Spleen (tissue), 11 donors: ENCODE measurements around the gene CASP9. TPM values are rescaled to one million over a fixed set of nuclear protein-coding genes. Genes with fewer than 3 reads are reported as not detected.

Experiments
- DNase-seq: peaks from one replicate; pipeline ENCODE4 v3.0.0-alpha.2; 2020
- H3K27ac ChIP-seq, 8 donors: fragments of 200-600 bp; sonication (generic) in 7 of 8; 1 replicate in 4 of 8; 2 replicates in 4 of 8; pipeline versions ENCODE4 v1.5.0 to v1.8.0; 2016 to 2021; ENCODE audit warnings: inconsistent platforms in 4 of 8, mild to moderate bottlenecking in 4 of 8, moderate library complexity in 1 of 8
- H3K27me3 ChIP-seq, 7 donors: fragments of 200-600 bp; sonication (generic) in 6 of 7; replicated peaks in 1 of 7; 1 replicate in 4 of 7; 2 replicates in 3 of 7; pipeline versions ENCODE4 v1.5.0 to v1.8.0; 2016 to 2021; ENCODE audit warnings: inconsistent platforms in 3 of 7, mild to moderate bottlenecking in 1 of 7
- H3K36me3 ChIP-seq, 6 donors: fragments of 200-600 bp; sonication (generic) in 5 of 6; 1 replicate in 4 of 6; 2 replicates in 2 of 6; pipeline versions ENCODE4 v1.5.0 to v1.8.0; 2016 to 2021; ENCODE audit warnings: inconsistent platforms in 2 of 6
- H3K4me1 ChIP-seq, 6 donors: fragments of 200-600 bp; sonication (generic) in 5 of 6; 1 replicate in 3 of 6; 2 replicates in 3 of 6; pipeline versions ENCODE4 v1.5.0 to v1.8.0; 2016 to 2021; ENCODE audit warnings: inconsistent platforms in 3 of 6
- H3K4me3 ChIP-seq, 8 donors: fragments of 200-600 bp; sonication (generic) in 7 of 8; 1 replicate in 4 of 8; 2 replicates in 4 of 8; pipeline versions ENCODE4 v1.5.0 to v1.8.0; 2016 to 2021; ENCODE audit warnings: inconsistent platforms in 4 of 8, mild to moderate bottlenecking in 4 of 8, moderate library complexity in 2 of 8
- H3K9me3 ChIP-seq, 8 donors: fragments of 200-600 bp; sonication (generic) in 7 of 8; 1 replicate in 4 of 8; 2 replicates in 4 of 8; pipeline versions ENCODE4 v1.5.0 to v1.8.0; 2016 to 2021; ENCODE audit warnings: inconsistent platforms in 4 of 8
- CTCF ChIP-seq, 11 experiments: fragments of 200-600 bp in 7 of 11; fragments of 450-650 bp in 4 of 11; sonication (generic) in 4 of 11; IDR thresholded peaks in 8 of 11; conservative IDR thresholded peaks in 3 of 11; 1 replicate in 7 of 11; 2 replicates in 4 of 11; pipeline versions ENCODE4 v1.4.0 to v1.8.0; 2016 to 2021; ENCODE audit warnings: antibody characterized with exemption in 11 of 11, inconsistent platforms in 4 of 11, mild to moderate bottlenecking in 1 of 11
- POLR2A ChIP-seq, 3 donors: fragments of 450-650 bp; IDR thresholded peaks; one replicate each; pipeline ENCODE4 v1.5.1; 2017; ENCODE audit warnings: antibody characterized with exemption in 3 of 3, mild to moderate bottlenecking in 1 of 3
- POLR2AphosphoS5 ChIP-seq, 3 donors: sonication (generic); formaldehyde crosslinking; IDR thresholded peaks; one replicate each; pipeline ENCODE4 v1.5.1; 2017; ENCODE audit warnings: antibody characterized with exemption in 3 of 3
- WGBS, 5 donors: extraction: QIAGEN DNeasy Blood & Tissue Kit in 3 of 5; methylation state at CpG; one replicate each; pipeline versions ENCODE4 v1.1.5 to v1.1.7; 2013 to 2018; 5-methylcytosine and 5-hydroxymethylcytosine counted together
- intact Hi-C: fragments of 100-400 bp; cut with DNase I; formaldehyde crosslinking; loops from one replicate; pipeline ENCODE4 v1.15.0; 2023; ENCODE audit warnings: low total_unique reads
- polyA plus RNA-seq, 3 donors: library from polyadenylated mRNA; stranded (reverse); fragments of 200-250 nt; gene quantifications; one replicate each; pipeline ENCODE4 v1.2.1, GENCODE V29; 2013
- total RNA-seq, 7 donors: library from RNA; depleted of rRNA in 3 of 7; stranded (reverse); fragments of >200 nt in 3 of 7; fragmentation: NEBNext Ultra II Directional in 4 of 7; extraction: Animal tissue kit (Norgen Biotek cat#: 25700) in 4 of 7; gene quantifications; one replicate each; pipeline versions ENCODE4 v1.1.0 to v1.2.1, GENCODE V29; 2016 to 2021
- donor health status: healthy with polysubstance abuse.
- donor health status: DM: no; HTN: no; CAD: no; lungs with moderate emphysema.
- donor health status: DM: no; HTN: no; CAD: no.
- donor health status: Bipolar disorder and iron deficiency.
- donor health status: healthy.
- donor health status: DM: no; HTN: no; CAD: no.
- donor health status: DM: yes; HTN: yes; CAD: no.

CASP9 gene
- total and polyA plus RNA-seq, 10 donors = 10.3 to 17.7 (median 11.5) TPM

DNA sequence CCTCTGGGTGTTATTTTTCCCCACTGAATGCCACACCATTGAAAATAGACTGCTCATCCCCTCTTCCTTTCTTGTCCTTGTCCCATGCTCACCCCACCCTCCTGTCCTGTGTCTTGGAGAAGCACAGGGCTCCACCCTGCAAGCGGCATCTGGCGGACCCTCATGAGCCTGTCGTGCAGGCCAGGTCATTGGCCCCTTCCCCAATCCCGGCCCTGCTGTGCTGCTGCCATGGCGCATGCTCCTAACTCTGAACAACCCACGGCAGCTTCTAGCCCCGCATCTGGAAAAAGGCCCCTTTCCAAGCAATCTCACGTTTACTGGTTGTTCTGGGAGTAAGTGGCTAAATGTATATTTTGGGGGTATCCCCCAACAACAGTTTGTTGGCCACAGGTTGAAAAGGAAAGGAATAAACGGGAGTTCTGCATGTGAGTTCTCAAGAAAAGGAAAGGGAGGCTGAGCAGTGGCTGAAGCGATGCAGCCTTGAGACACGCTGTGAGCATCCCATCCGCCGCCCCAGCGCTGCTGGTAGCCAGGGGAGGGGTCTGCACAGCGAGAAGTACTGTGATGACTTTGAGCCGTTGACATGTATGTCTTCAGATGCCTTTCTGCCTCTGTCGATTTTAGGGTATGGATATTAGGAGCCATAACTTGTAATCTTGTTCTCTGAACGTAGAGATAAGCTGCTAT is 44.5 kb upstream of the CASP9 start:
- TF ChIP-seq CTCF (IDR thresholded peaks at IDR 0.05 in 8 of 11, conservative IDR thresholded peaks at IDR 0.05 in 3 of 11) (no peak), POLR2A (IDR thresholded peaks at IDR 0.05) (no peak), POLR2AphosphoS5 (IDR thresholded peaks at IDR 0.05) (no peak)
- H3K36me3 ChIP-seq = peaks cover 0 to 85% (median 61%) of the 10 kb centered on the region in 6 donors
- no peaks in the 10 kb centered on the region for H3K9me3 ChIP-seq
- H3K4me1 ChIP-seq = peaks cover 0 to 43% (median 7%) of the 10 kb centered on the region in 6 donors
- WGBS, 5 donors = 93 to 98% (median 96%) methylated on average over 18 of the region's 18 CpGs
- DNase-seq = no peak
- no peak overlapping the region for H3K27ac ChIP-seq
- no peaks in the 10 kb centered on the region for H3K27me3 ChIP-seq
- intact Hi-C loops = no loop called here
- H3K4me3 ChIP-seq = no peak overlapping the region

- Histone ChIP-seq H3K4me3 (no peak overlapping the region), H3K36me3 (peaks cover 0 to 70% (median 50%) of the 10 kb centered on the region in 6 donors), H3K9me3 (no peaks in the 10 kb centered on the region), H3K27me3 (no peaks in the 10 kb centered on the region), H3K27ac (no peak overlapping the region), H3K4me1 (peaks cover 0 to 7% (median 2%) of the 10 kb centered on the region in 6 donors)
- intact Hi-C loops = no loop called here
- WGBS, 5 donors = 86 to 92% (median 88%) methylated on average over 12 of the region's 12 CpGs
- TF ChIP-seq POLR2AphosphoS5 (IDR thresholded peaks at IDR 0.05) = no peak
- no peak for TF ChIP-seq CTCF (IDR thresholded peaks at IDR 0.05 in 8 of 11, conservative IDR thresholded peaks at IDR 0.05 in 3 of 11)
- no peak for TF ChIP-seq POLR2A (IDR thresholded peaks at IDR 0.05)
- DNase-seq = no peak
Observed at GRCh38 chr1:15559189-15559810, 35.3 kb upstream of the CASP9 start.

GRCh38 chr1:15558516-15558915 is 34.5 kb upstream of the CASP9 start:
- DNase-seq = no peak
- TF ChIP-seq CTCF (IDR thresholded peaks at IDR 0.05 in 8 of 11, conservative IDR thresholded peaks at IDR 0.05 in 3 of 11) = no peak
- no peak for TF ChIP-seq POLR2A (IDR thresholded peaks at IDR 0.05)
- no peak for TF ChIP-seq POLR2AphosphoS5 (IDR thresholded peaks at IDR 0.05)
- Histone ChIP-seq H3K9me3 (no peaks in the 10 kb centered on the region), H3K27ac (no peak overlapping the region), H3K36me3 (peaks cover 0 to 70% (median 44%) of the 10 kb centered on the region in 6 donors), H3K4me3 (no peak overlapping the region), H3K4me1 (no peaks in the 10 kb centered on the region), H3K27me3 (no peaks in the 10 kb centered on the region)
- intact Hi-C loops = no loop called here
- 90 to 97% (median 95%) methylated on average over 4 of the region's 4 CpGs for WGBS, 5 donors

DNA sequence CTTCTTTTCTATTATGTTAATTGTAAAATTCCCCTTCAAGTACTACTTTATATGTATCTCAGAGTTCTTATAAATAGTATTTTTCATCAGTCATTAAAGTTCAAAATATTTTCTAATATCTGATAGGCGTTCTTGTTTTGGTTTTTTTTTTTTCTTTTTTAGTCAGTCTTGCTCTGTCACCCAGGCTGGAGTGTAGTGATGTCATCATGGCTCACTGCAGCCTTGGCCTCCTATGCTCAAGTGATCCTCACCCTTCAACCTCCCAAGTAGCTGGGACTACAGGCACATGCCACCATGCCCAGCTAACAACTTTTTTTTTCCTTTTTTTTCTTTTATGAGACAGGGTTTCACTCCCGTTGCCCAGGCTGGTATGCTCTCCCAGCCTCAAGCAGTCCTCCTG is 33.6 kb upstream of the CASP9 start:
- H3K27me3 ChIP-seq = no peaks in the 10 kb centered on the region
- no peak for TF ChIP-seq CTCF (IDR thresholded peaks at IDR 0.05 in 8 of 11, conservative IDR thresholded peaks at IDR 0.05 in 3 of 11)
- TF ChIP-seq POLR2A (IDR thresholded peaks at IDR 0.05) = no peak
- TF ChIP-seq POLR2AphosphoS5 (IDR thresholded peaks at IDR 0.05) = no peak
- 79 to 93% (median 86%) methylated on average over 2 of the region's 2 CpGs for WGBS, 5 donors
- no peaks in the 10 kb centered on the region for H3K9me3 ChIP-seq
- no peak overlapping the region for H3K27ac ChIP-seq
- intact Hi-C loops = no loop called here
- no peak for DNase-seq
- H3K4me1 ChIP-seq = no peaks in the 10 kb centered on the region
- no peak overlapping the region for H3K4me3 ChIP-seq
- H3K36me3 ChIP-seq = peaks cover 0 to 69% (median 35%) of the 10 kb centered on the region in 6 donors
